SKM-1 (cell line): ENCODE data around the gene POU6F2.
"Not testable (repeated sequence)": the region's sequence is repeated elsewhere in the genome, so short reads cannot be mapped to it uniquely, and the experiment has no call there.

Experiments used
- DNase-seq: peaks from one replicate; lab custom pipeline; 2025; ENCODE audit not compliant: unreplicated experiment; lab: John Stamatoyannopoulos, UW

The POU6F2 gene

GRCh38 chr7:39342763-39343162, 365.1 kb downstream of the POU6F2 start:
- DNase-seq = no peak

GRCh38 chr7:39349452-39350123, 371.9 kb downstream of the POU6F2 start:
- DNase-seq = no peak

GRCh38 chr7:39353615-39354376, 376.1 kb downstream of the POU6F2 start:
- no peak for DNase-seq

- DNase-seq = no peak
These were observed 378.0 kb downstream of the POU6F2 start for GRCh38 chr7:39355664-39356063.

- DNase-seq = no peak
These were observed 378.6 kb downstream of the POU6F2 start for GRCh38 chr7:39356172-39356925.

- DNase-seq = no peak
These were observed 379.9 kb downstream of the POU6F2 start for GRCh38 chr7:39357648-39358047.

- no peak for DNase-seq
These were observed 382.3 kb downstream of the POU6F2 start for GRCh38 chr7:39360038-39360437.

GRCh38 chr7:39360766-39361165, 383.1 kb downstream of the POU6F2 start:
- DNase-seq = no peak

GRCh38 chr7:39365751-39366295, 388.1 kb downstream of the POU6F2 start:
- DNase-seq = no peak

- DNase-seq = no peak
These were observed 389.7 kb downstream of the POU6F2 start for GRCh38 chr7:39367451-39367850.

GRCh38 chr7:39367943-39368342, 390.2 kb downstream of the POU6F2 start:
- DNase-seq = no peak

GRCh38 chr7:39372383-39372782, 394.7 kb downstream of the POU6F2 start:
- DNase-seq = no peak

GRCh38 chr7:39374436-39375040, 396.8 kb downstream of the POU6F2 start:
- DNase-seq = no peak

GRCh38 chr7:39375047-39375873, 397.6 kb downstream of the POU6F2 start:
- DNase-seq = no peak

GRCh38 chr7:39375874-39376190, 398.1 kb downstream of the POU6F2 start:
- no peak for DNase-seq

GRCh38 chr7:39376881-39377280, 399.2 kb downstream of the POU6F2 start:
- not testable (repeated sequence) for DNase-seq

GRCh38 chr7:39379416-39379815, 401.7 kb downstream of the POU6F2 start:
- DNase-seq = no peak

GRCh38 chr7:39383136-39383535, 405.4 kb downstream of the POU6F2 start:
- DNase-seq = no peak

GRCh38 chr7:39384386-39384785, 406.7 kb downstream of the POU6F2 start:
- DNase-seq = no peak

- no peak for DNase-seq
These were observed 409.0 kb downstream of the POU6F2 start for GRCh38 chr7:39386718-39387117.
